ENCODE data around the gene SMAD3.

The SMAD3 gene

GRCh38 chr15:67077641-67078215, 12.3 kb downstream of the SMAD3 start:
- no peak for TF ChIP-seq CTCF (IDR thresholded peaks at IDR 0.05; ENCODE audit: insufficient read depth, low read length, poor library complexity, severe bottlenecking)
- DNase-seq (ENCODE audit: extremely low read depth, insufficient read length): no peak
- H3K4me3 ChIP-seq (replicated peaks; ENCODE audit: low read depth, low read length): no peak overlapping the region
- H3K27me3 ChIP-seq (replicated peaks; ENCODE audit: control insufficient read depth, insufficient read depth, low read length): no peaks in the 10 kb centered on the region
- H3K36me3 ChIP-seq (ENCODE audit: control insufficient read depth, insufficient read depth, low read length): no peaks in the 10 kb centered on the region

GRCh38 chr15:67079361-67079760, 14.0 kb downstream of the SMAD3 start:
- Histone ChIP-seq H3K36me3 (ENCODE audit: control insufficient read depth, insufficient read depth, low read length) (no peaks in the 10 kb centered on the region), H3K27me3 (replicated peaks; ENCODE audit: control insufficient read depth, insufficient read depth, low read length) (no peaks in the 10 kb centered on the region), H3K4me3 (replicated peaks; ENCODE audit: low read depth, low read length) (no peak overlapping the region)
- no peak for DNase-seq (ENCODE audit: extremely low read depth, insufficient read length)
- no peak for TF ChIP-seq CTCF (IDR thresholded peaks at IDR 0.05; ENCODE audit: insufficient read depth, low read length, poor library complexity, severe bottlenecking)

GRCh38 chr15:67080118-67080899, 14.9 kb downstream of the SMAD3 start:
- DNase-seq (ENCODE audit: extremely low read depth, insufficient read length): no peak
- H3K4me3 ChIP-seq (replicated peaks; ENCODE audit: low read depth, low read length): no peak overlapping the region
- H3K36me3 ChIP-seq (ENCODE audit: control insufficient read depth, insufficient read depth, low read length): no peaks in the 10 kb centered on the region
- no peaks in the 10 kb centered on the region for H3K27me3 ChIP-seq (replicated peaks; ENCODE audit: control insufficient read depth, insufficient read depth, low read length)
- TF ChIP-seq CTCF (IDR thresholded peaks at IDR 0.05; ENCODE audit: insufficient read depth, low read length, poor library complexity, severe bottlenecking): no peak

GRCh38 chr15:67080900-67081431, 15.6 kb downstream of the SMAD3 start:
- Histone ChIP-seq H3K27me3 (replicated peaks; ENCODE audit: control insufficient read depth, insufficient read depth, low read length) (no peaks in the 10 kb centered on the region), H3K36me3 (ENCODE audit: control insufficient read depth, insufficient read depth, low read length) (no peaks in the 10 kb centered on the region), H3K4me3 (replicated peaks; ENCODE audit: low read depth, low read length) (no peak overlapping the region)
- peak; percentile 83 for DNase-seq (ENCODE audit: extremely low read depth, insufficient read length)
- TF ChIP-seq CTCF (IDR thresholded peaks at IDR 0.05; ENCODE audit: insufficient read depth, low read length, poor library complexity, severe bottlenecking): peak; percentile 58

GRCh38 chr15:67082007-67082536, 16.7 kb downstream of the SMAD3 start:
- Histone ChIP-seq H3K4me3 (replicated peaks; ENCODE audit: low read depth, low read length) (no peak overlapping the region), H3K36me3 (ENCODE audit: control insufficient read depth, insufficient read depth, low read length) (no peaks in the 10 kb centered on the region), H3K27me3 (replicated peaks; ENCODE audit: control insufficient read depth, insufficient read depth, low read length) (no peaks in the 10 kb centered on the region)
- DNase-seq (ENCODE audit: extremely low read depth, insufficient read length): peak; percentile 65
- TF ChIP-seq CTCF (IDR thresholded peaks at IDR 0.05; ENCODE audit: insufficient read depth, low read length, poor library complexity, severe bottlenecking): no peak

Measured in GM06990 (cell line).